Progenitor cell of endocrine pancreas (in vitro differentiated cells): ENCODE data around the gene CHAT. TPM values are rescaled to one million over a fixed set of nuclear protein-coding genes. Genes with fewer than 3 reads are reported as not detected.

Experiments
- DNase-seq: peaks from one replicate; pipeline ENCODE4 v3.0.0; 2021; ENCODE audit warnings: low spot score; ENCODE audit not compliant: unreplicated experiment
- H3K27ac Mint-ChIP-seq: 2 replicates; pipeline ENCODE4 v1.8.0; 2021; ENCODE audit warnings: mild to moderate bottlenecking, moderate library complexity, mixed read lengths
- H3K27me3 Mint-ChIP-seq: 2 replicates; pipeline ENCODE4 v1.8.0; 2021; ENCODE audit warnings: mixed read lengths
- H3K36me3 Mint-ChIP-seq: 2 replicates; pipeline ENCODE4 v1.8.0; 2022; ENCODE audit warnings: mixed read lengths; ENCODE audit not compliant: insufficient read depth
- H3K4me1 Mint-ChIP-seq: 2 replicates; pipeline ENCODE4 v1.8.0; 2021; ENCODE audit warnings: low read depth, mixed read lengths
- H3K4me3 Mint-ChIP-seq: 2 replicates; pipeline ENCODE4 v1.8.0; 2021; ENCODE audit warnings: low read depth, mild to moderate bottlenecking, moderate library complexity, mixed read lengths
- H3K9me3 Mint-ChIP-seq: 2 replicates; pipeline ENCODE4 v1.8.0; 2021; ENCODE audit warnings: low read depth, mixed read lengths
- total RNA-seq: library from RNA; stranded (reverse); gene quantifications from 2 replicates; pipeline ENCODE4 v1.2.1, GENCODE V29; 2021
- TF ChIP-seq, protein P1 (sequence below): fragments of 200-600 bp; sonication (generic); IDR thresholded peaks from one replicate; pipeline ENCODE4 v1.5.0; 2021; ENCODE audit warnings: antibody characterized with exemption, mild to moderate bottlenecking; ENCODE audit not compliant: unreplicated experiment

CHAT gene
- total RNA-seq, 1 donor from 2014 or later = not detected

DNA sequence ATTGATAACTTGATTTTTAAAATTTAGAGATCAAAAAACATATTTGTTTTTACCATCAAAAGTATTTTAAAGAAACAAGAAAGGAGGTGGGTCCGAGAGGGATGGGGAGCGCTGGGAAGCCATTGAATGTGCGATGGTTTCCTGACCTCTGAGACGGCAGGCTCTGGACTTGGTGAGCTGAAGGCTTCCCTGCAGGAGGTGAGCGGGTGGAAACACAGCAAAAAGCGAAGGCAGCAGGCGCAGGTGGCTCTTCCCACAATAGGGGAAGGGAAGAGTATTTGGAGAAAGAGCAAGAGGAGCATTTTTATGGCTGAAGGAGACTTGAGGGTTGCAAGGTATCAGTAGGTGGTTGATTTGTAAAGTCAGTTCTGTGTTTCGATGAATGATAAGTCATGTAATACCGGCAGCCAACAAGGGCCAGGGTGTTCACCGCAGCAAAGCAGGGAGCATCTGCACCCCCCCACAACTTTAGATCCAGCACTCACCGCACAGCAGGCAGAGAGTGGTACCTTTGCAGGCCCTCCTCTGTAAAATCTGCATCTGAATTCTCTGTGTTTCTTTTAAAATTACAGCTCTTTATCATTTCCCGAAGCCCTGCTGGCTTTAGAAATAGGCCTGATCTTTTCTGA lies 76.2 kb downstream of the CHAT start:
- H3K9me3 Mint-ChIP-seq = no peaks in the 10 kb centered on the region
- TF ChIP-seq, protein P1, sequence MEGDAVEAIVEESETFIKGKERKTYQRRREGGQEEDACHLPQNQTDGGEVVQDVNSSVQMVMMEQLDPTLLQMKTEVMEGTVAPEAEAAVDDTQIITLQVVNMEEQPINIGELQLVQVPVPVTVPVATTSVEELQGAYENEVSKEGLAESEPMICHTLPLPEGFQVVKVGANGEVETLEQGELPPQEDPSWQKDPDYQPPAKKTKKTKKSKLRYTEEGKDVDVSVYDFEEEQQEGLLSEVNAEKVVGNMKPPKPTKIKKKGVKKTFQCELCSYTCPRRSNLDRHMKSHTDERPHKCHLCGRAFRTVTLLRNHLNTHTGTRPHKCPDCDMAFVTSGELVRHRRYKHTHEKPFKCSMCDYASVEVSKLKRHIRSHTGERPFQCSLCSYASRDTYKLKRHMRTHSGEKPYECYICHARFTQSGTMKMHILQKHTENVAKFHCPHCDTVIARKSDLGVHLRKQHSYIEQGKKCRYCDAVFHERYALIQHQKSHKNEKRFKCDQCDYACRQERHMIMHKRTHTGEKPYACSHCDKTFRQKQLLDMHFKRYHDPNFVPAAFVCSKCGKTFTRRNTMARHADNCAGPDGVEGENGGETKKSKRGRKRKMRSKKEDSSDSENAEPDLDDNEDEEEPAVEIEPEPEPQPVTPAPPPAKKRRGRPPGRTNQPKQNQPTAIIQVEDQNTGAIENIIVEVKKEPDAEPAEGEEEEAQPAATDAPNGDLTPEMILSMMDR = no peak
- H3K36me3 Mint-ChIP-seq = no peaks in the 10 kb centered on the region
- peaks cover 6% of the 10 kb centered on the region for H3K4me1 Mint-ChIP-seq
- H3K4me3 Mint-ChIP-seq = no peak overlapping the region
- peaks cover 68% of the 10 kb centered on the region for H3K27me3 Mint-ChIP-seq
- no peak for DNase-seq
- no peak overlapping the region for H3K27ac Mint-ChIP-seq

DNA sequence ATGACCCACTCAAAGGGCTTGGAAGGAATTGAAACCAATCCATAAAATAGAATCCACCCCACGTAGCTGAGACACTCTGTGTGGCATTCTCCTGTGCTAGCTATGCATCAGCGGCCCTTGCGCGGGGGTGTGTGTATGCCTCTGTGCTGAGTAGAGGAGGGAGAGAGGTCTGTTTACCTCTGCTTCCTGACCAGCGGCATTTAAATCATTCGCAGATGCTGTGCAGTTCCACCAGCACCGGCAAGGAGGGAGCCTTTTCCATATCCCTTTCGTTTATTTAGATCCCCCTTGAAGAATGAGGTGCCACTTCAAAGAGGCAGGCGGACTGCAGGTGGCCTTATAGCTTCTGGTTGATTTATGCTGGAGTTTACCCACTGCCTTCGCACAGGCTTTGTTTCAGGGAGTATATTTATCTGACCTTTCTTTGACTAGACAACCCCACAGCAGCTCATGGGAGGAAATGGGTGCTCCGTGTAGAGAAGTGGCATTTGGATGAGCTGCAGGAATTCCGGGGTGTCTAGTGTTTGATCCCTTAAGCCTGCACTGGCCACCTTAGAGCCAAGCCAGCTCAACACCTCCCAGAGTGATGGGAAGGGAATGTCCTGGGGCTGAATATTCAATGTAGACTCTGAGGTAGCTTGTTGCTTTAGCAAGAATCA lies 77.0 kb downstream of the CHAT start:
- no peaks in the 10 kb centered on the region for H3K9me3 Mint-ChIP-seq
- TF ChIP-seq, protein P1 = no peak
- H3K4me1 Mint-ChIP-seq = peaks cover 6% of the 10 kb centered on the region
- no peaks in the 10 kb centered on the region for H3K36me3 Mint-ChIP-seq
- H3K4me3 Mint-ChIP-seq = no peak overlapping the region
- DNase-seq = no peak
- H3K27ac Mint-ChIP-seq = no peak overlapping the region
- peaks cover 70% of the 10 kb centered on the region for H3K27me3 Mint-ChIP-seq

DNA sequence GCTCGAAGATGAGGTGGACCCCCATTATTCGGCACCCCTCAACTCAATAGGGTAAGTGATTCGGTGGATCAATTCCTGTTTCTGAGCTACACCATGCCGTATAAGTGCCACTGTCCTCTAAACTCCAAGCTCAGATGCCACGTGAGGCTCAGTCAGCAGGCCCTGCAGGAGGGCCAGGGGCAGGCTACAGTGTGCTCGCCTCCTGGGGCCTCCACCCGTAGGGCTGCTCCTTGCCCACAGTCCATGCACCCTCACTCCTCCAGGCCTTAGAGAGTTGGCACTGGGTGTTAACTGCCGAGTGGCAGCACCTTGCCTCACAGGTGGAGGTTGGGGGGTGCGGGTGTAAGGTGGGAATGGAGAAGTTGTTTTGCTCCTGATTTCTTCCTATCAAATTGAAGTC lies 77.8 kb downstream of the CHAT start:
- H3K27ac Mint-ChIP-seq = no peak overlapping the region
- TF ChIP-seq, protein P1 = no peak

DNA sequence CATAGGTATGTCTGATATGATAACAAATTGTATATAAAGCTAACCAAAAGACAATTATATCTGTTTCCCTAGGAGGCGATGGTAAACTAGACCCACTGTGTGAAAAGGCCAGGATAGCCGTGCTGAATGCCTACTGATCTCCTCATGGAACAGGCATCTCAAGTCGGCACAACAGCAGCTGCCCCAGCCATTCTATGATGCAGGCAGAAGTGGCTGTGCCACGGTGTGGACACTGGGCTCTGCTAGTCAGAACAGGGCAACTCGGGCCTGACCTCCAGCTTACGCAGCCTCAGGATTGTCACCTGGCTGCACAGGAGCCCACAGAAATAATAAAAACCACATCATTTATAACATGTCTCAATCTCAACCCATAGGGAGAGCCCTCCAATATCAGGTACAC lies 80.6 kb downstream of the CHAT start:
- no peaks in the 10 kb centered on the region for H3K4me1 Mint-ChIP-seq
- no peak overlapping the region for H3K4me3 Mint-ChIP-seq
- H3K27me3 Mint-ChIP-seq = peaks cover 55% of the 10 kb centered on the region
- H3K9me3 Mint-ChIP-seq = no peaks in the 10 kb centered on the region
- TF ChIP-seq, protein P1 = no peak
- H3K27ac Mint-ChIP-seq = no peak overlapping the region
- no peak for DNase-seq
- no peaks in the 10 kb centered on the region for H3K36me3 Mint-ChIP-seq

More for the DNA sequence above, 77.8 kb downstream of the CHAT start:
- Mint-ChIP-seq H3K36me3 (no peaks in the 10 kb centered on the region), H3K27me3 (peaks cover 76% of the 10 kb centered on the region), H3K4me3 (no peak overlapping the region), H3K9me3 (no peaks in the 10 kb centered on the region), H3K4me1 (peaks cover 6% of the 10 kb centered on the region)
- DNase-seq = no peak

DNA sequence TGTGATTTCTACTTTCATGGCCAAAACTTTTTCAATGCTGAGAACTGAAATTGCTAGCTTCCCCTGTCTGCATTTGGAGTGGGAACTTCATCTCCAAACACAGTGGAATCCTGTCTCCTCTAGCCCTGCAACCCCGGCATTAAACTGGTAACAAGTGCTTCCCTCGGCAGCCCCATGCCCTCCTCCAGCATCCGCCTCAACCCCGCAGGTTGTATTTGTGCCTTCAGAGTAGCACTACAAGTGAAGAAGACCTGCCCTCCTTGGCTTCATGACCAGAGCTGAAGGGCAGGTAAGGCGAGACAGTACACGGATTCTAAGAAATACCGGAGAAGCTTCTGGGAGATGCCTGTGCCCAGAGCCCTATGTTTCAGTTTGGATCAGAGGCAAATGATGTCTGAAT lies 82.5 kb downstream of the CHAT start:
- Mint-ChIP-seq H3K27me3 (peaks cover 39% of the 10 kb centered on the region), H3K4me1 (peaks cover 1% of the 10 kb centered on the region), H3K36me3 (no peaks in the 10 kb centered on the region), H3K4me3 (no peak overlapping the region), H3K9me3 (no peaks in the 10 kb centered on the region), H3K27ac (no peak overlapping the region)
- DNase-seq = no peak
- TF ChIP-seq, protein P1 = no peak
